ENCODE data around the gene PNO1.

Gene PNO1

DNA sequence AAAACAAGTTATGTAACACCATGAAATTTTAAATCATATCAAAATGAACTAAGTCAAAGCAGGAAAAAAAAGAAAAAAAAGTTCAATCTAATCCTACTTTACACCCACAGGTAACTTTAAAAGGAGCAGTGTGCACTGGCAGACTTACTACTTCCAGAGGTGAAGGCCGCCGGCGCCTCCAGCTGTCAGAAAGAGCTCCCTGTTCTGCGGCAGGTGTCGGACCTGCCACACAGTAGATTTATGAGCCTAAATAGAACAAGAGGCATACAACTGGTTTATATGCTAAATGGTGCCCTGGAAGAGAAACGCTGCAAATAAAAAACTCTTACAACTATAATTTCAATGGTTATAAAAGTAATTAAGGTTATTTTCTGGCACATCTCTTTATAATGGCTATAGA lies 23.1 kb upstream of the PNO1 start:
- TF ChIP-seq, protein P1, sequence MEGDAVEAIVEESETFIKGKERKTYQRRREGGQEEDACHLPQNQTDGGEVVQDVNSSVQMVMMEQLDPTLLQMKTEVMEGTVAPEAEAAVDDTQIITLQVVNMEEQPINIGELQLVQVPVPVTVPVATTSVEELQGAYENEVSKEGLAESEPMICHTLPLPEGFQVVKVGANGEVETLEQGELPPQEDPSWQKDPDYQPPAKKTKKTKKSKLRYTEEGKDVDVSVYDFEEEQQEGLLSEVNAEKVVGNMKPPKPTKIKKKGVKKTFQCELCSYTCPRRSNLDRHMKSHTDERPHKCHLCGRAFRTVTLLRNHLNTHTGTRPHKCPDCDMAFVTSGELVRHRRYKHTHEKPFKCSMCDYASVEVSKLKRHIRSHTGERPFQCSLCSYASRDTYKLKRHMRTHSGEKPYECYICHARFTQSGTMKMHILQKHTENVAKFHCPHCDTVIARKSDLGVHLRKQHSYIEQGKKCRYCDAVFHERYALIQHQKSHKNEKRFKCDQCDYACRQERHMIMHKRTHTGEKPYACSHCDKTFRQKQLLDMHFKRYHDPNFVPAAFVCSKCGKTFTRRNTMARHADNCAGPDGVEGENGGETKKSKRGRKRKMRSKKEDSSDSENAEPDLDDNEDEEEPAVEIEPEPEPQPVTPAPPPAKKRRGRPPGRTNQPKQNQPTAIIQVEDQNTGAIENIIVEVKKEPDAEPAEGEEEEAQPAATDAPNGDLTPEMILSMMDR (IDR thresholded peaks at IDR 0.05; ENCODE audit: low read depth, low read length) = no peak
- H3K4me3 ChIP-seq (ENCODE audit: low read depth, low read length) = no peak overlapping the region

DNA sequence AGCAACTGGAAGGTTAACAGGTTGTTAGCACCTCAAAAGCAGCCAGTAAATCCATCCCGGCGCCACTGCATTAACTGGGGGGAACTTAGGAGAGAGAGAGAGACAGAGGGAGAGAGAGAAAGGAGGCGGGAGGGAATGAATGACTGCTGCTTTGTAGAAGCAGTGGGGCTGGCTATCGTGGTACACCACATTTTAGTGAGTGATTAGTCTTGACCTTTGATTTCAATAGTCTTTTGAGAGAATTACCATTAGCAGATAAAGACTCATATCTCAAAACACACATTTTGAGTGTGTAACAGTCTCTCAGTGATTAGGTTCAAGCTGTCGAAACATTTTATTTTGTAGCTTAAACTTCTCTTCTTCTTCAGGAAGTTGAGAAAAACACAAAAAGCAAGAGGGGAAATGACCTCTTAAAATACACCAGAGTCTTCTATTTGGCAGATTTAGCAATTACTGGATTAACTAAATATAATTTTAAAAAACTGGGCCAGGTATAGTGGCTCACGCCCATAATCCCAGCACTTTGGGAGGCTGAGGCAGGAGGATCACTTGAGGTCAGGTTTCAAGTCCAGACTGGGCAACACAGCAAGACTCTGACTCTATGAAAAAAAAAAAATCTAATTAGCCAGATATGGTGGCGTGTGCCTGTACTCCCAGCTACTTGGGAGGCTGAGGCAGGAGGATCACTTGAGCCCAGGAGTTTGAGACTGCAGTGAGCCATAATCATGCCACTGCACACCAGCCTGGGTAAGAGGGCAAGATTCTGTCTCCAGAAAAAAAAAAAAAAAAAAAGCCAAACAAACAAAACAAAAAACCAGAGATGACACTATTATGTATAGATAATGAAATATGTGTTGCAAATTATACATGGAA lies 22.0 kb upstream of the PNO1 start:
- TF ChIP-seq, protein P1 (IDR thresholded peaks at IDR 0.05; ENCODE audit: low read depth, low read length) = no peak
- H3K4me3 ChIP-seq (ENCODE audit: low read depth, low read length) = no peak overlapping the region

DNA sequence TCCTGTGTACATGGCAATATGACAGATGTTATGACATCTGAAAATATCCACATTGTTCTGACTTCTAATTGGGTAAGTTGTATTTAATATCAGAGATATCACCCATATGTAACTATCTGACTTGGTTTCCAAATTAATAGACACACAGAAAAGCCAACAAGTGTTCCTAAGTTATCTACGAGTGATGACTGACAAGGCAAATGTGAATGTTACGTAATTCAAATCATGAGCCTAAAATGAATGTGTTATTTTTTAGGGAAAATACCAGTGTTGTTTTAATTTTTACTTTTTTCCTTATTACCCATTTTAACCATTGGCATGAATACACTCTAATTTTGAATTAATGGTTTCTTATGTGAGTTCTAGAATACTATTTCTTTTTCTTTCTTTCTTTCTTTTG lies 15.8 kb upstream of the PNO1 start:
- no peak overlapping the region for H3K4me3 ChIP-seq (ENCODE audit: low read depth, low read length)
- TF ChIP-seq, protein P1 (IDR thresholded peaks at IDR 0.05; ENCODE audit: low read depth, low read length) = no peak

DNA sequence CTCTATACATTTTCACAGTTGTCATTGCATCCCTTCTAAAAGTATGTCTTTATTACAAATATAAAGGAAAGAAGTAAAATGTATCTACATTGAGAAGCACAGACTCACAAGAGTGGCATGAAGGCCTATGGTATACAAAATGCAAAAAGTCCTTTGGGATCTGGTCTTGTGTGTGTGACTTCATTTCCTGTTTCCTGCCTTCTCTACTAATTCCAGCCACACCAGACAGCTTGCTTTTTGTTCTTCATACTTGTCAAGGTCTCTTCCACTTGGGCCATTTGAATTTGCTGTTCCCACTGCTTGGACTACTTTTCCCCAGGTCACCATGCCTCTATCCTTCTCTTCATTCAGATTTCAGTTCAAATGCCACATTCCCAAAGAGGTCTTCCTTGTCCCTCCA lies 6.7 kb upstream of the PNO1 start:
- TF ChIP-seq, protein P1 (IDR thresholded peaks at IDR 0.05; ENCODE audit: low read depth, low read length) = no peak
- H3K4me3 ChIP-seq (ENCODE audit: low read depth, low read length) = no peak overlapping the region

DNA sequence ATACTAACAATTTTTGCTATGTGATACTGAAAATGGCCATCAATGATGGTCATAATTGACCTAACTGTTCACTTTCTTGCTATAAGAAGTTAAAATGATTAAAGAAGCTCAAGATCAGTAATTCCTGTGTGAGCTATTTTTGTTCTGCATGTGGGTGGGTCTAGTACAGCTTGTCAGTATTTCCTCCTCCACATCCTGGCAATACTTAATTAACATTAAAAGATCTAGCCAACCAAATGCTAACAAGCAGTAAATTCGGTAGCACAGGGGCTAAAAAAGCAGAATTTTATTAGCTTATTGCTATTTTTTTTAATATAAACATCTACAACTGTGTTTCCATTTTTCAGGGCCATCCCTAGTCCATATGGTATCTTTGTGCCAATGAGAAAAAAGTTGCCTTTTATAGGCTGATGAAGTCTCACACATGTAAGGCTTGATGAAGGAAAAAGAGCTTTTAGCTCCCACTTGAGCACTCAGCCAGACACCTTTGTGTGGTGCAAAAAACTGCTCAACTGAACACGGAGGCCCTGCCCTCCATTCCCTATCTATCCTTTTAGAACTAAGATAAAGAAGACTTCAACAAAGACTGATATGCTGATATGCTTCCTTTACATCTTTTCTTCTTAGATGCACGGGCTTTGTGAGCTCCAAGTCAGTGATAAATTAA lies 4.9 kb upstream of the PNO1 start:
- H3K4me3 ChIP-seq (ENCODE audit: low read depth, low read length) = no peak overlapping the region
- TF ChIP-seq, protein P1 (IDR thresholded peaks at IDR 0.05; ENCODE audit: low read depth, low read length) = no peak

GRCh38 chr2:68155618-68156017 lies 2.1 kb upstream of the PNO1 start:
- H3K4me3 ChIP-seq (ENCODE audit: low read depth, low read length) = no peak overlapping the region
- TF ChIP-seq, protein P1 (IDR thresholded peaks at IDR 0.05; ENCODE audit: low read depth, low read length) = no peak

DNA sequence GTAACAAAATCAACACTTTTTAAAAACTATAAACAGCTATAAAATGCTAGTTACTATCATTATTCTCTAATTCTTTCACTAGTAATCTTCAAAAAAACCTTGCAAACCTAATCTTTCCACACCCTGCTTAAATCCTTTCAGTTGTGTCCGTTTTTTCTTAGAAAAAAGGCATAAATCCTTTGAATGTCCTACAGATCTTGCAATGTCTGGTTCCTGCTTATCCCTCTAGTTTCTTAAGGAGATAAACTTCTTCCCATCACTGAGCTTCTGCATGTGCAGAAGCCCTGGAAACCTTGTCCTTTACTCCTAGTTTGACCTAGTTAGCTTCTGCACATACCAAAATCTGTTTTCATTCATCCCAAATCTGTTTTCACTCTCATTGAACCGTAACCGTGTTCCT lies 1.3 kb upstream of the PNO1 start:
- TF ChIP-seq, protein P1 (IDR thresholded peaks at IDR 0.05; ENCODE audit: low read depth, low read length) = no peak
- peak overlapping the region; percentile 93 for H3K4me3 ChIP-seq (ENCODE audit: low read depth, low read length)
